Endothelial cell of umbilical vein (primary cell): ENCODE data around the gene PRR5L. TPM values are rescaled to one million over a fixed set of nuclear protein-coding genes. Genes with fewer than 3 reads are reported as not detected.

Experiments
- BruUV-seq: library from RNA; stranded (reverse); fragments of 400-500 nt; replicated peaks from 2 replicates; lab custom pipeline; 2021; lab: Mats Ljungman, UMichigan
- CTCF ChIA-PET: fragments of 300-600, 350-600 bp; sonication (Branson Sonifier 250); formaldehyde crosslinking; loops from one replicate; lab custom pipeline; 2021; ENCODE audit warnings: antibody characterized with exemption, inconsistent platforms; lab: Charles Lee
- POLR2A ChIA-PET: fragments of 300-600, 350-600 bp; sonication (Branson Sonifier 250); formaldehyde crosslinking; loops from one replicate; lab custom pipeline; 2021; ENCODE audit warnings: antibody characterized with exemption, inconsistent platforms; lab: Charles Lee
- DNase-seq: peaks from one replicate; pipeline ENCODE4 v3.0.0-alpha.2; 2011; ENCODE audit warnings: low read depth, low spot score
- FAIRE-seq: peaks from 2 replicates; lab custom pipeline; 2011; peaks lifted over from hg19 to GRCh38; lab: Jason Lieb, UNC
- H2AFZ ChIP-seq: 2 replicates; pipeline ENCODE4 v1.6.0; 2012; ENCODE audit warnings: low read depth, low read length, control low read depth, inconsistent platforms
- H3K27ac ChIP-seq: 2 replicates; pipeline ENCODE4 v1.5.1; 2011; ENCODE audit warnings: low read depth, mild to moderate bottlenecking, control low read depth, low read length, moderate library complexity; ENCODE audit not compliant: insufficient read depth
- H3K27me3 ChIP-seq, 2 experiments: 2 replicates each; pipeline versions ENCODE4 v1.6.0 to v1.6.1; 2011; ENCODE audit warnings: low read length in 2 of 2, mixed read lengths in 1 of 2; ENCODE audit not compliant: control insufficient read depth in 2 of 2, insufficient read depth in 2 of 2
- H3K36me3 ChIP-seq, 2 experiments: 2 replicates in 1 of 2; 3 replicates in 1 of 2; pipeline ENCODE4 v1.5.1; 2011; ENCODE audit warnings: low read length in 2 of 2, mild to moderate bottlenecking in 1 of 2, moderate library complexity in 1 of 2; ENCODE audit not compliant: control insufficient read depth in 2 of 2, insufficient read depth in 2 of 2; ENCODE audit errors: extremely low read depth in 1 of 2
- H3K4me1 ChIP-seq: 3 replicates; pipeline ENCODE4 v1.5.1; 2011; ENCODE audit warnings: mild to moderate bottlenecking, low read length; ENCODE audit not compliant: control insufficient read depth, insufficient read depth; ENCODE audit errors: extremely low read depth
- H3K4me2 ChIP-seq: 2 replicates; pipeline ENCODE4 v1.6.1; 2011; ENCODE audit warnings: low read length, control low read depth, mixed read lengths; ENCODE audit not compliant: insufficient read depth
- H3K4me3 ChIP-seq, 3 experiments: fragments of 200-600 bp in 1 of 3; sonication (generic), shearing (Covaris generic) in 1 of 3; replicated peaks in 1 of 3; 2 replicates each; pipeline ENCODE4 v1.5.1; 2011 to 2016; ENCODE audit warnings: control low read depth in 3 of 3, low read length in 3 of 3, mild to moderate bottlenecking in 2 of 3, inconsistent platforms in 1 of 3, low read depth in 1 of 3, moderate library complexity in 1 of 3; ENCODE audit not compliant: insufficient read depth in 1 of 3
- H3K79me2 ChIP-seq: 2 replicates; pipeline ENCODE4 v1.6.0; 2012; ENCODE audit warnings: low read length, inconsistent platforms; ENCODE audit not compliant: control insufficient read depth, insufficient read depth
- H3K9ac ChIP-seq: replicated peaks from 2 replicates; pipeline ENCODE3; 2011; ENCODE audit warnings: low read length, control low read depth; ENCODE audit not compliant: insufficient read depth; ENCODE audit errors: extremely low read depth
- H3K9me1 ChIP-seq: replicated peaks from 3 replicates; pipeline ENCODE4 v1.6.0; 2011; ENCODE audit warnings: mild to moderate bottlenecking, low read length; ENCODE audit not compliant: control insufficient read depth, insufficient read depth; ENCODE audit errors: extremely low read depth
- H3K9me3 ChIP-seq: replicated peaks from 2 replicates; pipeline ENCODE4 v1.5.1; 2012; ENCODE audit warnings: low read length, inconsistent platforms; ENCODE audit not compliant: control insufficient read depth, insufficient read depth
- H4K20me1 ChIP-seq: replicated peaks from 2 replicates; pipeline ENCODE3; 2011; ENCODE audit warnings: mild to moderate bottlenecking, low read length; ENCODE audit not compliant: control insufficient read depth, insufficient read depth; ENCODE audit errors: extremely low read depth
- CTCF ChIP-seq, 2 donors: IDR thresholded peaks; 1 replicate in 1 of 2; 2 replicates in 1 of 2; pipeline ENCODE4 v1.5.1; 2011; ENCODE audit warnings: low read length in 2 of 2, mild to moderate bottlenecking in 2 of 2, moderate library complexity in 2 of 2, control low read depth in 1 of 2, inconsistent platforms in 1 of 2, low read depth in 1 of 2; ENCODE audit not compliant: insufficient read depth in 1 of 2; ENCODE audit errors: extremely low read depth in 1 of 2
- EZH2 ChIP-seq: IDR thresholded peaks from 2 replicates; pipeline ENCODE4 v1.6.1; 2012; ENCODE audit warnings: borderline replicate concordance, low read depth, mild to moderate bottlenecking, moderate library complexity, low read length, inconsistent platforms; ENCODE audit not compliant: severe bottlenecking
- FOS ChIP-seq: IDR thresholded peaks from 2 replicates; pipeline ENCODE4 v1.6.1; 2011; ENCODE audit warnings: mild to moderate bottlenecking, low read length, moderate library complexity, borderline replicate concordance; ENCODE audit not compliant: insufficient read depth
- GATA2 ChIP-seq: IDR thresholded peaks from 2 replicates; pipeline ENCODE4 v1.7.0; 2011; ENCODE audit warnings: low read depth, mild to moderate bottlenecking, moderate library complexity, mixed read lengths, low read length; ENCODE audit not compliant: insufficient read length, insufficient read depth
- JUN ChIP-seq: IDR thresholded peaks from 2 replicates; pipeline ENCODE4 v1.6.1; 2011; ENCODE audit warnings: borderline replicate concordance, low read depth; ENCODE audit not compliant: insufficient read length, insufficient read depth
- MAX ChIP-seq: IDR thresholded peaks from 2 replicates; pipeline ENCODE4 v1.6.1; 2011; ENCODE audit not compliant: insufficient read depth, insufficient read length
- MYC ChIP-seq: IDR thresholded peaks from one replicate; pipeline ENCODE4 v1.6.1; 2011; ENCODE audit warnings: mild to moderate bottlenecking, low read depth, low read length
- POLR2A ChIP-seq: IDR thresholded peaks from 2 replicates; pipeline ENCODE4 v1.6.1; 2012; ENCODE audit warnings: low read depth, mild to moderate bottlenecking, control low read depth, low read length
- POLR2AphosphoS5 ChIP-seq: IDR thresholded peaks from 2 replicates; pipeline ENCODE4 v1.6.1; 2012; ENCODE audit warnings: low read depth, mild to moderate bottlenecking, control low read depth, low read length, moderate library complexity; ENCODE audit not compliant: insufficient read depth
- dilution Hi-C: fragments of 300-500 bp; cut with MboI; formaldehyde crosslinking; loops from one replicate; pipeline ENCODE4 v1.15.0; 2019; ENCODE audit warnings: low sequenced_read_pairs; ENCODE audit not compliant: extremely low pct_ligation_motif_present
- intact Hi-C: fragments of 100-400 bp; cut with micrococcal nuclease; formaldehyde crosslinking; loops from one replicate; pipeline ENCODE4 v1.10.0; 2022
- polyA plus RNA-seq, 4 experiments: library from polyadenylated mRNA; depleted of rRNA in 3 of 4; stranded (reverse) in 3 of 4; unstranded in 1 of 4; fragments of >200 nt; gene quantifications; 2 replicates each; pipeline versions ENCODE4 v1.2.1 to v1.2.3, GENCODE V29; 2011 to 2012; ENCODE audit warnings: missing spikeins in 1 of 4
- total RNA-seq: library from RNA; stranded (reverse); gene quantifications from 2 replicates; pipeline ENCODE4 v1.2.3, GENCODE V29; 2021

The PRR5L gene
- total and polyA plus RNA-seq, 2 donors (not counting 3 experiments of a cell fraction or from before 2014, with no cell fraction given): 2.5 to 6.1 TPM

- BruUV-seq: no TSS peak
- intact Hi-C loops: no loop called here
Measured at GRCh38 chr11:36392196-36392595, 96.1 kb downstream of the PRR5L start.

More at GRCh38 chr11:36392196-36392595, 96.1 kb downstream of the PRR5L start:
- Histone ChIP-seq H3K27ac (no peak overlapping the region), H3K4me2 (no peak overlapping the region), H2AFZ (no peak overlapping the region), H4K20me1 (no peaks in the 10 kb centered on the region), H3K4me3 (no peak overlapping the region), H3K79me2 (no peaks in the 10 kb centered on the region), H3K36me3 (no peaks in the 10 kb centered on the region), H3K27me3 (no peaks in the 10 kb centered on the region), H3K9ac (no peak overlapping the region), H3K9me1 (no peaks in the 10 kb centered on the region), H3K9me3 (no peaks in the 10 kb centered on the region), H3K4me1 (no peaks in the 10 kb centered on the region)
- TF ChIP-seq JUN (no peak), MAX (no peak), POLR2AphosphoS5 (no peak), CTCF (IDR thresholded peaks at IDR 0.05; ENCODE audit: extremely low read depth in 1 of 2, insufficient read depth in 1 of 2, low read depth in 1 of 2, low read length in 2 of 2) (no peak), FOS (no peak), MYC (no peak), GATA2 (no peak), EZH2 (no peak), POLR2A (no peak)
- ChIA-PET POLR2A (no interaction called here), CTCF (no interaction called here)
- no peak for FAIRE-seq
- dilution Hi-C loops: no loop called here
- no peak for DNase-seq
